HuH-7.5 (cell line): ENCODE data around the gene HECTD2.
A peak's percentile ranks its signal among the peaks of the same experiment; 100 is the strongest.
"Not testable (repeated sequence)": the region's sequence is repeated elsewhere in the genome, so short reads cannot be mapped to it uniquely, and the experiment has no call there.

Source experiments
- DNase-seq: peaks from one replicate; pipeline ENCODE4 v3.0.0; 2011; ENCODE audit warnings: low spot score

HECTD2 gene

GRCh38 chr10:91537614-91538383 is 127.7 kb downstream of the HECTD2 start:
- DNase-seq: no peak

- DNase-seq: no peak
Measured at GRCh38 chr10:91539930-91540329, 129.8 kb downstream of the HECTD2 start.

- DNase-seq: no peak
Measured at GRCh38 chr10:91540733-91541132, 130.6 kb downstream of the HECTD2 start.

- DNase-seq: no peak
Measured at GRCh38 chr10:91541481-91541880, 131.3 kb downstream of the HECTD2 start.

- DNase-seq: no peak
Measured at GRCh38 chr10:91545384-91545783, 135.2 kb downstream of the HECTD2 start.

- no peak for DNase-seq
Measured at GRCh38 chr10:91545838-91546237, 135.7 kb downstream of the HECTD2 start.

GRCh38 chr10:91549262-91549661 is 139.1 kb downstream of the HECTD2 start:
- no peak for DNase-seq

- DNase-seq: no peak
Measured at GRCh38 chr10:91550021-91550420, 139.9 kb downstream of the HECTD2 start.

- DNase-seq: no peak
Measured at GRCh38 chr10:91551856-91552255, 141.7 kb downstream of the HECTD2 start.

- no peak for DNase-seq
Measured at GRCh38 chr10:91552274-91553095, 142.3 kb downstream of the HECTD2 start.

GRCh38 chr10:91555455-91555854 is 145.3 kb downstream of the HECTD2 start:
- no peak for DNase-seq

GRCh38 chr10:91556691-91557566 is 146.8 kb downstream of the HECTD2 start:
- DNase-seq: peak; percentile 22

- no peak for DNase-seq
Measured at GRCh38 chr10:91557651-91558111, 147.5 kb downstream of the HECTD2 start.

GRCh38 chr10:91558473-91558872 is 148.3 kb downstream of the HECTD2 start:
- no peak for DNase-seq

- DNase-seq: no peak
Measured at GRCh38 chr10:91559169-91559568, 149.0 kb downstream of the HECTD2 start.

GRCh38 chr10:91559750-91560149 is 149.6 kb downstream of the HECTD2 start:
- no peak for DNase-seq

- DNase-seq: not testable (repeated sequence)
Measured at GRCh38 chr10:91560827-91561226, 150.7 kb downstream of the HECTD2 start.

- DNase-seq: no peak
Measured at GRCh38 chr10:91562839-91563581, 152.9 kb downstream of the HECTD2 start.

- DNase-seq: no peak
Measured at GRCh38 chr10:91564026-91564425, 153.9 kb downstream of the HECTD2 start.
